ENCODE data around the gene BARX1.
"Not testable (repeated sequence)": the region's sequence is repeated elsewhere in the genome, so short reads cannot be mapped to it uniquely, and the experiment has no call there.

Gene BARX1

GRCh38 chr9:93941493-93941892 is 13.7 kb downstream of the BARX1 start:
- Histone ChIP-seq H3K4me1 (ENCODE audit: control insufficient read depth, insufficient read depth, low read length, unreplicated experiment) (no peaks in the 10 kb centered on the region), H2AFZ (ENCODE audit: low read length, unreplicated experiment) (no peak overlapping the region), H3K79me2 (ENCODE audit: control insufficient read depth, insufficient read depth, low read length, unreplicated experiment) (no peaks in the 10 kb centered on the region), H3K4me3 (ENCODE audit: low read depth, low read length) (no peak overlapping the region), H3K27ac (ENCODE audit: low read depth, low read length) (no peak overlapping the region), H3K27me3 (ENCODE audit: insufficient read depth, low read length) (peaks cover 87% of the 10 kb centered on the region), H3K36me3 (ENCODE audit: insufficient read depth, low read length) (no peaks in the 10 kb centered on the region)

- Histone ChIP-seq H3K4me3 (ENCODE audit: low read depth, low read length) (no peak overlapping the region), H3K27me3 (ENCODE audit: insufficient read depth, low read length) (peaks cover 87% of the 10 kb centered on the region)
Measured at GRCh38 chr9:93940951-93941350, 14.2 kb downstream of the BARX1 start.

GRCh38 chr9:93939589-93939988 is 15.6 kb downstream of the BARX1 start:
- peaks cover 88% of the 10 kb centered on the region for H3K27me3 ChIP-seq (ENCODE audit: insufficient read depth, low read length)

More at GRCh38 chr9:93940951-93941350, 14.2 kb downstream of the BARX1 start:
- no peaks in the 10 kb centered on the region for H3K36me3 ChIP-seq (ENCODE audit: insufficient read depth, low read length)
- H2AFZ ChIP-seq (ENCODE audit: low read length, unreplicated experiment) = no peak overlapping the region
- H3K27ac ChIP-seq (ENCODE audit: low read depth, low read length) = no peak overlapping the region
- no peaks in the 10 kb centered on the region for H3K4me1 ChIP-seq (ENCODE audit: control insufficient read depth, insufficient read depth, low read length, unreplicated experiment)
- no peaks in the 10 kb centered on the region for H3K79me2 ChIP-seq (ENCODE audit: control insufficient read depth, insufficient read depth, low read length, unreplicated experiment)

GRCh38 chr9:93937193-93937592 is 18.0 kb downstream of the BARX1 start:
- Histone ChIP-seq H3K4me1 (ENCODE audit: control insufficient read depth, insufficient read depth, low read length, unreplicated experiment) (no peaks in the 10 kb centered on the region), H3K27me3 (ENCODE audit: insufficient read depth, low read length) (peaks cover 88% of the 10 kb centered on the region), H3K4me3 (ENCODE audit: low read depth, low read length) (no peak overlapping the region), H3K79me2 (ENCODE audit: control insufficient read depth, insufficient read depth, low read length, unreplicated experiment) (no peaks in the 10 kb centered on the region), H3K36me3 (ENCODE audit: insufficient read depth, low read length) (no peaks in the 10 kb centered on the region), H2AFZ (ENCODE audit: low read length, unreplicated experiment) (no peak overlapping the region), H3K27ac (ENCODE audit: low read depth, low read length) (no peak overlapping the region)

More at GRCh38 chr9:93939589-93939988, 15.6 kb downstream of the BARX1 start:
- H3K4me1 ChIP-seq (ENCODE audit: control insufficient read depth, insufficient read depth, low read length, unreplicated experiment); H3K27ac ChIP-seq (ENCODE audit: low read depth, low read length); H3K36me3 ChIP-seq (ENCODE audit: insufficient read depth, low read length); H3K79me2 ChIP-seq (ENCODE audit: control insufficient read depth, insufficient read depth, low read length, unreplicated experiment); H2AFZ ChIP-seq (ENCODE audit: low read length, unreplicated experiment); H3K4me3 ChIP-seq (ENCODE audit: low read depth, low read length): not testable (repeated sequence)

- peaks cover 88% of the 10 kb centered on the region for H3K27me3 ChIP-seq (ENCODE audit: insufficient read depth, low read length)
- no peak overlapping the region for H3K27ac ChIP-seq (ENCODE audit: low read depth, low read length)
- no peaks in the 10 kb centered on the region for H3K36me3 ChIP-seq (ENCODE audit: insufficient read depth, low read length)
- no peak overlapping the region for H2AFZ ChIP-seq (ENCODE audit: low read length, unreplicated experiment)
- no peaks in the 10 kb centered on the region for H3K79me2 ChIP-seq (ENCODE audit: control insufficient read depth, insufficient read depth, low read length, unreplicated experiment)
- no peak overlapping the region for H3K4me3 ChIP-seq (ENCODE audit: low read depth, low read length)
- H3K4me1 ChIP-seq (ENCODE audit: control insufficient read depth, insufficient read depth, low read length, unreplicated experiment) = no peaks in the 10 kb centered on the region
Measured at GRCh38 chr9:93931905-93932304, 23.2 kb downstream of the BARX1 start.

GRCh38 chr9:93930070-93930469 is 25.1 kb downstream of the BARX1 start:
- Histone ChIP-seq H3K4me3 (ENCODE audit: low read depth, low read length) (no peak overlapping the region), H3K27me3 (ENCODE audit: insufficient read depth, low read length) (peaks cover 70% of the 10 kb centered on the region), H3K36me3 (ENCODE audit: insufficient read depth, low read length) (no peaks in the 10 kb centered on the region), H2AFZ (ENCODE audit: low read length, unreplicated experiment) (no peak overlapping the region), H3K4me1 (ENCODE audit: control insufficient read depth, insufficient read depth, low read length, unreplicated experiment) (no peaks in the 10 kb centered on the region), H3K79me2 (ENCODE audit: control insufficient read depth, insufficient read depth, low read length, unreplicated experiment) (no peaks in the 10 kb centered on the region), H3K27ac (ENCODE audit: low read depth, low read length) (no peak overlapping the region)

GRCh38 chr9:93929231-93929630 is 25.9 kb downstream of the BARX1 start:
- Histone ChIP-seq H3K4me1 (ENCODE audit: control insufficient read depth, insufficient read depth, low read length, unreplicated experiment) (no peaks in the 10 kb centered on the region), H3K79me2 (ENCODE audit: control insufficient read depth, insufficient read depth, low read length, unreplicated experiment) (no peaks in the 10 kb centered on the region), H2AFZ (ENCODE audit: low read length, unreplicated experiment) (no peak overlapping the region), H3K27me3 (ENCODE audit: insufficient read depth, low read length) (peaks cover 62% of the 10 kb centered on the region), H3K27ac (ENCODE audit: low read depth, low read length) (no peak overlapping the region), H3K4me3 (ENCODE audit: low read depth, low read length) (no peak overlapping the region), H3K36me3 (ENCODE audit: insufficient read depth, low read length) (no peaks in the 10 kb centered on the region)

GRCh38 chr9:93922535-93922934 is 32.6 kb downstream of the BARX1 start:
- Histone ChIP-seq H2AFZ (ENCODE audit: low read length, unreplicated experiment) (no peak overlapping the region), H3K4me1 (ENCODE audit: control insufficient read depth, insufficient read depth, low read length, unreplicated experiment) (no peaks in the 10 kb centered on the region), H3K27ac (ENCODE audit: low read depth, low read length) (no peak overlapping the region), H3K27me3 (ENCODE audit: insufficient read depth, low read length) (peaks cover 47% of the 10 kb centered on the region), H3K36me3 (ENCODE audit: insufficient read depth, low read length) (no peaks in the 10 kb centered on the region), H3K79me2 (ENCODE audit: control insufficient read depth, insufficient read depth, low read length, unreplicated experiment) (no peaks in the 10 kb centered on the region), H3K4me3 (ENCODE audit: low read depth, low read length) (no peak overlapping the region)

GRCh38 chr9:93920131-93920800 is 34.9 kb downstream of the BARX1 start:
- Histone ChIP-seq H2AFZ (ENCODE audit: low read length, unreplicated experiment) (no peak overlapping the region), H3K4me1 (ENCODE audit: control insufficient read depth, insufficient read depth, low read length, unreplicated experiment) (no peaks in the 10 kb centered on the region), H3K27me3 (ENCODE audit: insufficient read depth, low read length) (peaks cover 50% of the 10 kb centered on the region), H3K4me3 (ENCODE audit: low read depth, low read length) (no peak overlapping the region), H3K27ac (ENCODE audit: low read depth, low read length) (no peak overlapping the region), H3K36me3 (ENCODE audit: insufficient read depth, low read length) (no peaks in the 10 kb centered on the region), H3K79me2 (ENCODE audit: control insufficient read depth, insufficient read depth, low read length, unreplicated experiment) (no peaks in the 10 kb centered on the region)

GRCh38 chr9:93918061-93918460 is 37.1 kb downstream of the BARX1 start:
- H2AFZ ChIP-seq (ENCODE audit: low read length, unreplicated experiment) = no peak overlapping the region
- no peak overlapping the region for H3K27ac ChIP-seq (ENCODE audit: low read depth, low read length)
- no peaks in the 10 kb centered on the region for H3K36me3 ChIP-seq (ENCODE audit: insufficient read depth, low read length)
- peaks cover 59% of the 10 kb centered on the region for H3K27me3 ChIP-seq (ENCODE audit: insufficient read depth, low read length)
- H3K4me3 ChIP-seq (ENCODE audit: low read depth, low read length) = no peak overlapping the region
- H3K4me1 ChIP-seq (ENCODE audit: control insufficient read depth, insufficient read depth, low read length, unreplicated experiment) = no peaks in the 10 kb centered on the region
- H3K79me2 ChIP-seq (ENCODE audit: control insufficient read depth, insufficient read depth, low read length, unreplicated experiment) = no peaks in the 10 kb centered on the region

GRCh38 chr9:93917121-93917853 is 37.9 kb downstream of the BARX1 start:
- Histone ChIP-seq H3K4me1 (ENCODE audit: control insufficient read depth, insufficient read depth, low read length, unreplicated experiment) (no peaks in the 10 kb centered on the region), H3K27me3 (ENCODE audit: insufficient read depth, low read length) (peaks cover 55% of the 10 kb centered on the region), H3K79me2 (ENCODE audit: control insufficient read depth, insufficient read depth, low read length, unreplicated experiment) (no peaks in the 10 kb centered on the region), H3K36me3 (ENCODE audit: insufficient read depth, low read length) (no peaks in the 10 kb centered on the region), H3K4me3 (ENCODE audit: low read depth, low read length) (no peak overlapping the region), H3K27ac (ENCODE audit: low read depth, low read length) (no peak overlapping the region), H2AFZ (ENCODE audit: low read length, unreplicated experiment) (no peak overlapping the region)
